Panc1 (cell line): ENCODE measurements around the gene DUXB. TPM values are rescaled to one million over a fixed set of nuclear protein-coding genes. Genes with fewer than 3 reads are reported as not detected.

Experiments used
- ATAC-seq: fragments of 200-7000 bp; cut with Tn5 transposase; 2 replicates; pipeline ENCODE4 v1.9.1; 2020; ENCODE audit warnings: mild to moderate bottlenecking, moderate library complexity
- BruUV-seq: library from RNA; stranded (reverse); fragments of 400-500 nt; replicated peaks from 2 replicates; lab custom pipeline; 2021; lab: Mats Ljungman, UMichigan
- CTCF ChIA-PET: fragments of 300-600 bp; sonication (Branson Sonifier 250); formaldehyde crosslinking; loops from one replicate; lab custom pipeline; 2022; ENCODE audit warnings: antibody characterized with exemption; lab: Charles Lee
- POLR2A ChIA-PET: fragments of 300-600 bp; sonication (Branson Sonifier 250); formaldehyde crosslinking; loops from one replicate; lab custom pipeline; 2022; ENCODE audit warnings: antibody characterized with exemption; lab: Charles Lee
- DNase-seq: peaks from one replicate; pipeline ENCODE4 v3.0.0-alpha.2; 2010; ENCODE audit warnings: low read depth, low spot score
- H3K27ac ChIP-seq: 2 replicates; pipeline ENCODE4 v1.5.1; 2011; ENCODE audit warnings: mild to moderate bottlenecking, low read length, inconsistent platforms
- H3K27me3 ChIP-seq: fragments of 200-500 bp; sonication (Bioruptor generic); 2 replicates; pipeline ENCODE4 v1.6.0; 2014; ENCODE audit warnings: low read length, inconsistent platforms; ENCODE audit not compliant: control insufficient read depth, insufficient read depth
- H3K36me3 ChIP-seq: fragments of 200-500 bp; sonication (Bioruptor generic); 2 replicates; pipeline ENCODE4 v1.5.1; 2014; ENCODE audit warnings: inconsistent platforms, mild to moderate bottlenecking, low read length, moderate library complexity; ENCODE audit not compliant: control insufficient read depth, insufficient read depth
- H3K4me1 ChIP-seq: 2 replicates; pipeline ENCODE4 v1.5.1; 2011; ENCODE audit warnings: inconsistent platforms, mild to moderate bottlenecking, low read length, moderate library complexity; ENCODE audit not compliant: control insufficient read depth, insufficient read depth
- H3K4me3 ChIP-seq, 2 experiments: 2 replicates each; pipeline ENCODE4 v1.5.1; 2011 to 2012; ENCODE audit warnings: low read depth in 2 of 2, low read length in 2 of 2, mild to moderate bottlenecking in 2 of 2, inconsistent platforms in 1 of 2, moderate library complexity in 1 of 2
- H3K9me3 ChIP-seq: fragments of 200-500 bp; sonication (Bioruptor generic); 2 replicates; pipeline ENCODE4 v1.5.1; 2014; ENCODE audit warnings: low read depth, mild to moderate bottlenecking, inconsistent platforms, low read length, moderate library complexity; ENCODE audit not compliant: control insufficient read depth, insufficient read depth
- CTCF ChIP-seq: fragments of 450-650 bp; IDR thresholded peaks from 2 replicates; pipeline ENCODE4 v1.5.1; 2017; ENCODE audit warnings: mild to moderate bottlenecking
- POLR2AphosphoS5 ChIP-seq: IDR thresholded peaks from 2 replicates; pipeline ENCODE4 v1.6.1; 2012; ENCODE audit warnings: mild to moderate bottlenecking, low read depth, low read length, moderate library complexity
- REST ChIP-seq, 2 experiments: IDR thresholded peaks; 2 replicates each; pipeline ENCODE4 v1.6.1; 2011 to 2012; ENCODE audit warnings: low read depth in 2 of 2, control low read depth in 1 of 2, low read length in 1 of 2, mild to moderate bottlenecking in 1 of 2, moderate library complexity in 1 of 2; ENCODE audit not compliant: insufficient read depth in 1 of 2
- SIN3A ChIP-seq: IDR thresholded peaks from 2 replicates; pipeline ENCODE4 v1.6.1; 2012; ENCODE audit warnings: low read depth, mild to moderate bottlenecking, low read length, moderate library complexity, borderline replicate concordance; ENCODE audit not compliant: insufficient read depth
- TCF7L2 ChIP-seq: IDR thresholded peaks from 2 replicates; pipeline ENCODE4 v1.6.1; 2011; ENCODE audit warnings: mild to moderate bottlenecking, low read depth, low read length, inconsistent platforms
- in situ Hi-C: cut with HindIII; loops from 2 replicates; pipeline ENCODE4 v1.10.0; 2016; ENCODE audit warnings: low sequenced_read_pairs, low pct_unique_long_range_greater_than_20kb
- intact Hi-C: fragments of 100-400 bp; cut with micrococcal nuclease; formaldehyde crosslinking; loops from one replicate; pipeline ENCODE4 v1.10.0; 2022; ENCODE audit not compliant: unreplicated experiment
- total RNA-seq: library from RNA; stranded (reverse); gene quantifications from one replicate; pipeline ENCODE4 v1.2.1, GENCODE V29; 2021; ENCODE audit not compliant: unreplicated experiment

DUXB gene
- total RNA-seq, 1 experiment from 2014 or later = not detected

- Histone ChIP-seq H3K4me3 (no peak within 1 kb of the TSS), H3K4me1 (no peaks in the 10 kb centered on the region), H3K27me3 (no peaks in the 10 kb centered on the region), H3K9me3 (no peaks in the 10 kb centered on the region), H3K36me3 (no peaks in the 10 kb centered on the region), H3K27ac (no peak within 1 kb of the TSS)
- in situ Hi-C loops = no loop called here
- no peak for TF ChIP-seq CTCF
- no peak for TF ChIP-seq REST (IDR thresholded peaks at IDR 0.05; ENCODE audit: insufficient read depth in 1 of 2, low read depth in 2 of 2, low read length in 1 of 2)
- CTCF ChIA-PET = no interaction called here
- DNase-seq = no peak
- no peak for ATAC-seq
- POLR2A ChIA-PET = no interaction called here
- intact Hi-C loops = no loop called here
- BruUV-seq = no TSS peak
Observed at GRCh38 chr16:75676909-75677308, 24.4 kb downstream of the DUXB start, which contains the start of gene CPHXL2. Gene CPHXL2, minus strand, starts transcription at chr16:75677009. Its CDS starts 10 bp downstream, at chr16:75676999.

GRCh38 chr16:75667503-75667902 lies 33.8 kb downstream of the DUXB start:
- no peaks in the 10 kb centered on the region for H3K4me1 ChIP-seq
- H3K27me3 ChIP-seq = no peaks in the 10 kb centered on the region
- no peak for DNase-seq
- TF ChIP-seq TCF7L2 (no peak), SIN3A (no peak), POLR2AphosphoS5 (no peak), CTCF (no peak), REST (IDR thresholded peaks at IDR 0.05; ENCODE audit: insufficient read depth in 1 of 2, low read depth in 2 of 2, low read length in 1 of 2) (no peak)
- CTCF ChIA-PET = no interaction called here
- intact Hi-C loops = no loop called here
- POLR2A ChIA-PET = no interaction called here
- in situ Hi-C loops = no loop called here
- no peak overlapping the region for H3K27ac ChIP-seq
- no peaks in the 10 kb centered on the region for H3K36me3 ChIP-seq
- no TSS peak for BruUV-seq
- no peaks in the 10 kb centered on the region for H3K9me3 ChIP-seq
- no peak for ATAC-seq
- H3K4me3 ChIP-seq = no peak overlapping the region
